Adrenal gland (tissue), 12 donors: ENCODE measurements around the gene EFR3B. TPM values are rescaled to one million over a fixed set of nuclear protein-coding genes. Genes with fewer than 3 reads are reported as not detected.

Experiments used
- DNase-seq, 7 donors: peaks; one replicate each; pipeline ENCODE4 v3.0.0-alpha.2; 2019 to 2020
- H3K27ac ChIP-seq, 5 donors: fragments of 200-600 bp; sonication (generic) in 4 of 5; 1 replicate in 3 of 5; 2 replicates in 2 of 5; pipeline versions ENCODE4 v1.5.1 to v1.8.0; 2016 to 2020; ENCODE audit warnings: mild to moderate bottlenecking in 1 of 5
- H3K27me3 ChIP-seq: fragments of 200-600 bp; 2 replicates; pipeline ENCODE4 v1.8.0; 2021
- H3K36me3 ChIP-seq, 2 donors: fragments of 200-600 bp; replicated peaks in 1 of 2; 1 replicate in 1 of 2; 2 replicates in 1 of 2; pipeline versions ENCODE4 v1.5.1 to v1.8.0; 2018 to 2022
- H3K4me1 ChIP-seq, 2 donors: fragments of 200-600 bp; replicated peaks in 1 of 2; 1 replicate in 1 of 2; 2 replicates in 1 of 2; pipeline versions ENCODE4 v1.5.1 to v1.8.0; 2018 to 2021
- H3K4me3 ChIP-seq, 4 donors: fragments of 200-600 bp; sonication (generic) in 3 of 4; one replicate each; pipeline ENCODE4 v1.5.1; 2016 to 2018
- H3K9me3 ChIP-seq, 3 donors: fragments of 200-600 bp; sonication (generic) in 1 of 3; replicated peaks in 1 of 3; 1 replicate in 2 of 3; 2 replicates in 1 of 3; pipeline versions ENCODE4 v1.5.1 to v1.8.0; 2016 to 2021
- POLR2A ChIP-seq, 2 donors: fragments of 450-650 bp; IDR thresholded peaks; one replicate each; pipeline ENCODE4 v1.6.1; 2017; ENCODE audit warnings: antibody characterized with exemption in 2 of 2, mild to moderate bottlenecking in 2 of 2, moderate library complexity in 1 of 2
- WGBS, 4 donors: extraction: QIAGEN DNeasy Blood & Tissue Kit in 2 of 4; methylation state at CpG; one replicate each; pipeline versions ENCODE4 v1.1.5 to v1.1.7; 2013 to 2017; 5-methylcytosine and 5-hydroxymethylcytosine counted together
- intact Hi-C, 2 donors: fragments of 100-400 bp; cut with DNase I; formaldehyde crosslinking; loops; one replicate each; pipeline versions ENCODE4 v1.14.1 to v1.15.0; 2022 to 2023
- polyA plus RNA-seq, 3 donors: library from polyadenylated mRNA; stranded (reverse); fragments of 200-250 nt in 2 of 3; fragments of 350-450 nt in 1 of 3; fragmentation: Illumina TruSeq in 1 of 3; extraction: RNeasy Lipid Tissue Mini Kit (QIAGEN cat#74804) in 1 of 3; gene quantifications; one replicate each; pipeline ENCODE4 v1.2.3, GENCODE V29; 2013 to 2014
- total RNA-seq, 9 donors: library from RNA; depleted of rRNA in 4 of 9; stranded (reverse); fragments of >200 nt in 4 of 9; fragments of 120-200 nt in 1 of 9; fragmentation: NEBNext Ultra II Directional in 1 of 9; extraction: Animal tissue kit (Norgen Biotek cat#: 25700) in 1 of 9; gene quantifications; one replicate each; pipeline versions ENCODE4 v1.1.0 to v1.2.4, GENCODE V29; 2013 to 2023
- TF ChIP-seq, protein P1 (sequence below), 6 experiments: fragments of 450-650 bp in 4 of 6; fragments of 200-600 bp in 2 of 6; sonication (generic) in 1 of 6; IDR thresholded peaks; 1 replicate in 5 of 6; 2 replicates in 1 of 6; pipeline versions ENCODE4 v1.5.1 to v1.8.0; 2016 to 2021; ENCODE audit warnings: antibody characterized with exemption in 6 of 6, mild to moderate bottlenecking in 2 of 6, moderate library complexity in 1 of 6
- donor health status: healthy with polysubstance abuse.
- donor health status: Bipolar disorder and iron deficiency.
- donor health status: DM: yes; HTN: yes; CAD: no.
- donor health status: DM: no; HTN: no; CAD: no.
- donor health status: DM: no; HTN: no; CAD: no.
- donor health status: DM: yes; HTN: yes; CAD: no.

EFR3B gene
- total and polyA plus RNA-seq, 12 donors: 0.84 to 18.5 (median 2.4) TPM

- TF ChIP-seq, protein P1, sequence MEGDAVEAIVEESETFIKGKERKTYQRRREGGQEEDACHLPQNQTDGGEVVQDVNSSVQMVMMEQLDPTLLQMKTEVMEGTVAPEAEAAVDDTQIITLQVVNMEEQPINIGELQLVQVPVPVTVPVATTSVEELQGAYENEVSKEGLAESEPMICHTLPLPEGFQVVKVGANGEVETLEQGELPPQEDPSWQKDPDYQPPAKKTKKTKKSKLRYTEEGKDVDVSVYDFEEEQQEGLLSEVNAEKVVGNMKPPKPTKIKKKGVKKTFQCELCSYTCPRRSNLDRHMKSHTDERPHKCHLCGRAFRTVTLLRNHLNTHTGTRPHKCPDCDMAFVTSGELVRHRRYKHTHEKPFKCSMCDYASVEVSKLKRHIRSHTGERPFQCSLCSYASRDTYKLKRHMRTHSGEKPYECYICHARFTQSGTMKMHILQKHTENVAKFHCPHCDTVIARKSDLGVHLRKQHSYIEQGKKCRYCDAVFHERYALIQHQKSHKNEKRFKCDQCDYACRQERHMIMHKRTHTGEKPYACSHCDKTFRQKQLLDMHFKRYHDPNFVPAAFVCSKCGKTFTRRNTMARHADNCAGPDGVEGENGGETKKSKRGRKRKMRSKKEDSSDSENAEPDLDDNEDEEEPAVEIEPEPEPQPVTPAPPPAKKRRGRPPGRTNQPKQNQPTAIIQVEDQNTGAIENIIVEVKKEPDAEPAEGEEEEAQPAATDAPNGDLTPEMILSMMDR (IDR thresholded peaks at IDR 0.05): no peak
- no peak for TF ChIP-seq POLR2A (IDR thresholded peaks at IDR 0.05)
- no peak for DNase-seq
Measured at GRCh38 chr2:25055376-25055920, 13.6 kb downstream of the EFR3B start.

GRCh38 chr2:25056098-25056821 lies 14.4 kb downstream of the EFR3B start:
- Histone ChIP-seq H3K4me1 (no peaks in the 10 kb centered on the region), H3K36me3 (no peaks in the 10 kb centered on the region), H3K27me3 (no peaks in the 10 kb centered on the region), H3K27ac (no peak overlapping the region), H3K9me3 (no peaks in the 10 kb centered on the region), H3K4me3 (no peak overlapping the region)
- intact Hi-C loops: no loop called here
- TF ChIP-seq POLR2A (IDR thresholded peaks at IDR 0.05): no peak
- TF ChIP-seq, protein P1 (IDR thresholded peaks at IDR 0.05): no peak
- 65 to 76% (median 73%) methylated on average over 9 of the region's 9 CpGs for WGBS, 4 donors
- DNase-seq: no peak

More at GRCh38 chr2:25055376-25055920, 13.6 kb downstream of the EFR3B start:
- Histone ChIP-seq H3K9me3 (no peaks in the 10 kb centered on the region), H3K36me3 (no peaks in the 10 kb centered on the region), H3K4me3 (no peak overlapping the region), H3K27ac (no peak overlapping the region), H3K4me1 (no peaks in the 10 kb centered on the region), H3K27me3 (no peaks in the 10 kb centered on the region)
- WGBS, 4 donors: 85 to 94% (median 91%) methylated on average over 9 of the region's 9 CpGs
- intact Hi-C loops: no loop called here

DNA sequence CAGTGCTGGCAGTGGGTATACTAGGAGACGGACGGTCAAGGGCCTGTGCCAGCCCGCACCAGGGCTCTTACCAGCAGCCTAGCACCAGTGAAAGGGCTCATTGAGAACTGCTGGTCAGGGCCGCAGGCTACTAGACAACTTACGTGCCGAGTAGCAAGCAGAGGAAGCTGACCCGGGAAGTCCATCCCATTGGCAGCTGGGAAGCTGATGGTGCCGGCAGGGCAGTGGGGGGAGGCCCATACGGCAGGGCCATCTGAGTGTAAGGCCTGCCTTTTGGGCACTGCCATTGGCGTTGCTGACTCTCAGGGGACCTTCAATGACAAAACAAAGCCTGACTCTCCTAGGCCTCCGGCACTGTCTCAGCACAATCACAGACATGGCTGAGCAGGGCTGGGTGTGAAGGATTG lies 20.6 kb downstream of the EFR3B start:
- no peak overlapping the region for H3K27ac ChIP-seq
- H3K4me3 ChIP-seq: no peak overlapping the region
- WGBS, 4 donors: 83 to 96% (median 87%) methylated on average over 7 to 11 of the region's 11 CpGs
- TF ChIP-seq, protein P1 (IDR thresholded peaks at IDR 0.05): no peak
- TF ChIP-seq POLR2A (IDR thresholded peaks at IDR 0.05): no peak
- DNase-seq: peak in 1 of 7 donors; percentile 69
- no peaks in the 10 kb centered on the region for H3K4me1 ChIP-seq
- H3K27me3 ChIP-seq: no peaks in the 10 kb centered on the region
- H3K9me3 ChIP-seq: no peaks in the 10 kb centered on the region
- intact Hi-C loops: no loop called here
- no peaks in the 10 kb centered on the region for H3K36me3 ChIP-seq

DNA sequence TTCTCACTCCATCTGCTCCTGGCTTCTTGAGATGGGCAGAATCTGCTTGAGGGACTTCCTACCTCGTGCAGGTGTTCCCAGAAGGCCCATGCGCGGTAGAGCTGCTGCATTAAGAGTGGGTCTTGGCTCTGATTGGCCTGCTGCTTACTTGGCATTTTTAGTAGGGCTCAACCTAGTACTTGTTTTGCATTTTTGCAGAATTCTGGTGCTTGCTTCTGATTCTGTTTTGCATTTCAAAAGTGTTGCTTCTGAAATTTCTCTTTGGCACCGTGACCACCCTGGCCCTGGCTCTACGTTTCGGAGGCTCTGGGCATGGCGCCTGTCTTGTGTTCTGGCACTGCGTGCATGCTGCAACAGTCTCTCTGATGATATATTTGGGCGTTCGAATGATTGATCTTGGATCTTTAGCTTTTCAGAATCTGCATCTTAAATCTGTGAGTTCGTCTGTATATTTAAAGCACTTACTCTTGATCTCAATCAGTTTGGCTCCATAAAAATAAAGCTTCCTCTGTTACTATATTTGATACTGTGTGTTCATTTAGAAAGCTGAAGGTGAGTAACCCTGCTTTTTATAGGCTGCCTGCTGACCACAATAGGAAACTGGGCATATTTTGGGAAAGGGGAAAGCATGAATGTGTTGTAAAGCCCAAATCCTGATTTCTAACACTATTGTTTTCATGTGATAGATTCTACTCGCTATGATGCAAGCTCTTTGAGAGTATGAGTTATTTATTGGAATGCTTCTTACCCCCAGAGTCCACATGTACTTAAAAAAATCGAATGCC lies 22.2 kb downstream of the EFR3B start:
- no peak overlapping the region for H3K27ac ChIP-seq

More for the DNA sequence above, 22.2 kb downstream of the EFR3B start:
- Histone ChIP-seq H3K36me3 (no peaks in the 10 kb centered on the region), H3K27me3 (no peaks in the 10 kb centered on the region), H3K4me1 (no peaks in the 10 kb centered on the region), H3K4me3 (no peak overlapping the region), H3K9me3 (no peaks in the 10 kb centered on the region)
- DNase-seq: no peak
- intact Hi-C loops: no loop called here
- WGBS, 4 donors: 81 to 86% (median 83%) methylated on average over 13 of the region's 13 CpGs
- TF ChIP-seq POLR2A (IDR thresholded peaks at IDR 0.05): no peak
- TF ChIP-seq, protein P1 (IDR thresholded peaks at IDR 0.05): no peak
